Gastrocnemius medialis (tissue), 4 donors: ENCODE data around the gene GPR15LG. TPM values are rescaled to one million over a fixed set of nuclear protein-coding genes. Genes with fewer than 3 reads are reported as not detected.

Experiments used
- ATAC-seq, 2 donors: fragments of 150-250 bp; one replicate each; pipeline ENCODE4 v1.9.1; 2016
- DNase-seq, 2 donors: peaks; one replicate each; pipeline ENCODE4 v3.0.0-alpha.2; 2019
- H3K27ac ChIP-seq, 4 donors: fragments of 200-600 bp; sonication (generic); 1 replicate in 1 of 4; 2 replicates in 3 of 4; pipeline ENCODE4 v1.5.1; 2016 to 2018; ENCODE audit warnings: mild to moderate bottlenecking in 2 of 4, moderate library complexity in 1 of 4
- H3K27me3 ChIP-seq, 3 donors: fragments of 200-600 bp; sonication (generic) in 2 of 3; 1 replicate in 1 of 3; 2 replicates in 2 of 3; pipeline versions ENCODE4 v1.5.1 to v1.6.0; 2016 to 2019; ENCODE audit warnings: mild to moderate bottlenecking in 1 of 3, moderate library complexity in 1 of 3
- H3K36me3 ChIP-seq, 2 donors: fragments of 200-600 bp; sonication (generic) in 1 of 2; one replicate each; pipeline ENCODE4 v1.5.1; 2017 to 2018
- H3K4me1 ChIP-seq, 2 donors: fragments of 200-600 bp; sonication (generic) in 1 of 2; one replicate each; pipeline ENCODE4 v1.5.1; 2016 to 2017; ENCODE audit warnings: mild to moderate bottlenecking in 2 of 2
- H3K4me3 ChIP-seq, 4 donors: fragments of 200-600 bp; sonication (generic) in 3 of 4; 1 replicate in 1 of 4; 2 replicates in 3 of 4; pipeline ENCODE4 v1.5.1; 2016 to 2019; ENCODE audit warnings: mild to moderate bottlenecking in 2 of 4
- H3K9me3 ChIP-seq, 3 donors: fragments of 200-600 bp; sonication (generic) in 2 of 3; 1 replicate in 1 of 3; 2 replicates in 2 of 3; pipeline ENCODE4 v1.5.1; 2016 to 2019
- CTCF ChIP-seq, 5 experiments: fragments of 450-650 bp in 3 of 5; fragments of 200-600 bp in 2 of 5; sonication (generic) in 2 of 5; IDR thresholded peaks in 4 of 5; conservative IDR thresholded peaks in 1 of 5; 1 replicate in 4 of 5; 2 replicates in 1 of 5; pipeline ENCODE4 v1.5.1; 2016 to 2019; ENCODE audit warnings: antibody characterized with exemption in 5 of 5, mild to moderate bottlenecking in 3 of 5, moderate library complexity in 3 of 5
- POLR2A ChIP-seq, 2 donors: fragments of 450-650 bp; IDR thresholded peaks; one replicate each; pipeline ENCODE4 v1.6.1; 2017; ENCODE audit warnings: antibody characterized with exemption in 2 of 2, mild to moderate bottlenecking in 2 of 2, moderate library complexity in 2 of 2
- in situ Hi-C, 4 donors: fragments of 200-750 bp; cut with MboI; loops; one replicate each; pipeline versions ENCODE4 v1.15.0 to v1.8.0; 2017; ENCODE audit warnings: low sequenced_read_pairs in 4 of 4
- intact Hi-C: fragments of 100-400 bp; cut with DNase I; formaldehyde crosslinking; loops from one replicate; pipeline ENCODE4 v1.15.1; 2023; ENCODE audit warnings: low total_unique reads
- total RNA-seq, 4 donors: library from RNA; depleted of rRNA; stranded (reverse); fragments of >200 nt; gene quantifications; one replicate each; pipeline versions ENCODE4 v1.1.0 to v1.2.3, GENCODE V29; 2016

GPR15LG gene
- total RNA-seq, 4 donors from 2014 or later = 0.92 TPM; not detected in 3

- no peak for DNase-seq
- H3K4me3 ChIP-seq = no peak overlapping the region
- TF ChIP-seq CTCF (IDR thresholded peaks at IDR 0.05 in 4 of 5, conservative IDR thresholded peaks at IDR 0.05 in 1 of 5) = no peak
- TF ChIP-seq POLR2A (IDR thresholded peaks at IDR 0.05) = no peak
- H3K4me1 ChIP-seq = no peaks in the 10 kb centered on the region
- in situ Hi-C loops (no loop called here), intact Hi-C loops (no loop called here)
- H3K9me3 ChIP-seq = no peaks in the 10 kb centered on the region
- ATAC-seq = no peak
- H3K27ac ChIP-seq = no peak overlapping the region
- peaks cover 0 to 4% (median 2%) of the 10 kb centered on the region in 3 donors for H3K27me3 ChIP-seq
- no peaks in the 10 kb centered on the region for H3K36me3 ChIP-seq
Observed at GRCh38 chr10:84234479-84234878, 60.9 kb downstream of the GPR15LG start.

Other genes starting within 250 kb of the GPR15LG start
- gene GHITM, start 34.3 kb upstream of the GPR15LG start, total RNA-seq = 100 to 1,000 TPM; 307 to 444 (median 358) TPM
- under 1 TPM in 1 of 4 donors, not detected in 3; 0.27 TPM for gene CDHR1, start 20.7 kb downstream of the GPR15LG start, total RNA-seq
- gene LRIT2, start 51.7 kb downstream of the GPR15LG start, total RNA-seq = not detected
- gene LRIT1, start 67.7 kb downstream of the GPR15LG start, total RNA-seq = not detected
- gene RGR, start 71.3 kb downstream of the GPR15LG start, total RNA-seq = under 1 TPM in 1 of 4 donors, not detected in 3; 0.22 TPM
- gene CCSER2, start 154.8 kb downstream of the GPR15LG start, total RNA-seq = 10 to 100 TPM; 39.8 to 61.8 (median 49.2) TPM